HepG2 (cell line): ENCODE measurements around the gene NRN1L. TPM values are rescaled to one million over a fixed set of nuclear protein-coding genes. Genes with fewer than 3 reads are reported as not detected.

Experiments
- CAMTA2 ChIP-seq: sonication (generic); formaldehyde crosslinking; IDR thresholded peaks from 2 replicates; pipeline ENCODE4 v1.4.0; 2020; ENCODE audit warnings: mild to moderate bottlenecking, missing genetic modification reagents, borderline replicate concordance
- CBFB ChIP-seq: sonication (generic); formaldehyde crosslinking; IDR thresholded peaks from 2 replicates; pipeline ENCODE4 v1.4.0; 2020; ENCODE audit warnings: missing genetic modification reagents
- CHCHD3 ChIP-seq: sonication (generic); formaldehyde crosslinking; IDR thresholded peaks from 2 replicates; pipeline ENCODE4 v1.8.0; 2022; ENCODE audit warnings: mild to moderate bottlenecking, missing genetic modification reagents, moderate library complexity
- FOSL1 ChIP-seq: sonication (generic); formaldehyde crosslinking; IDR thresholded peaks from 2 replicates; pipeline ENCODE4 v1.9.0; 2021; ENCODE audit warnings: missing genetic modification reagents, borderline replicate concordance
- FOXC1 ChIP-seq: sonication (generic); formaldehyde crosslinking; IDR thresholded peaks from 2 replicates; pipeline ENCODE4 v1.8.0; 2022; ENCODE audit warnings: mild to moderate bottlenecking, missing genetic modification reagents, borderline replicate concordance
- FOXO1 ChIP-seq: sonication (generic); formaldehyde crosslinking; IDR thresholded peaks from 2 replicates; pipeline ENCODE4 v1.4.0; 2020; ENCODE audit warnings: missing genetic modification reagents
- GTF3A ChIP-seq: sonication (generic); formaldehyde crosslinking; conservative IDR thresholded peaks from 2 replicates; pipeline ENCODE4 v1.4.0; 2020; ENCODE audit warnings: mild to moderate bottlenecking, missing genetic modification reagents
- HOXA5 ChIP-seq: sonication (generic); formaldehyde crosslinking; IDR thresholded peaks from 2 replicates; pipeline ENCODE4 v1.4.0; 2020; ENCODE audit warnings: missing genetic modification reagents
- JARID2 ChIP-seq: sonication (generic); formaldehyde crosslinking; IDR thresholded peaks from 2 replicates; pipeline ENCODE4 v1.8.1; 2023; ENCODE audit warnings: missing genetic modification reagents, inconsistent platforms; ENCODE audit not compliant: insufficient replicate concordance
- KDM5B ChIP-seq: sonication (generic); formaldehyde crosslinking; IDR thresholded peaks from 2 replicates; pipeline ENCODE4 v1.4.0; 2020; ENCODE audit warnings: missing genetic modification reagents, mild to moderate bottlenecking, borderline replicate concordance
- NFYC ChIP-seq: IDR thresholded peaks from 2 replicates; pipeline ENCODE4 v1.6.1; 2016; ENCODE audit warnings: missing genetic modification reagents, missing compliant biosample characterization
- POGZ ChIP-seq: sonication (generic); formaldehyde crosslinking; IDR thresholded peaks from 2 replicates; pipeline ENCODE4 v1.4.0; 2020; ENCODE audit warnings: mild to moderate bottlenecking, missing genetic modification reagents
- SP2 ChIP-seq: sonication (generic); formaldehyde crosslinking; IDR thresholded peaks from 2 replicates; pipeline ENCODE4 v1.5.1; 2020; ENCODE audit warnings: mild to moderate bottlenecking, missing genetic modification reagents
- ZFP90 ChIP-seq: sonication (generic); formaldehyde crosslinking; IDR thresholded peaks from 2 replicates; pipeline ENCODE4 v1.8.0; 2022; ENCODE audit warnings: missing genetic modification reagents, mild to moderate bottlenecking, inconsistent platforms, borderline replicate concordance
- ZNF101 ChIP-seq: sonication (generic); formaldehyde crosslinking; IDR thresholded peaks from 2 replicates; pipeline ENCODE4 v1.4.0; 2020; ENCODE audit warnings: mild to moderate bottlenecking, low read depth, missing genetic modification reagents, borderline replicate concordance
- ZNF205 ChIP-seq: IDR thresholded peaks from 2 replicates; pipeline ENCODE4 v1.6.1; 2018; ENCODE audit warnings: missing biosample characterization, missing genetic modification reagents
- ZNF292 ChIP-seq: sonication (generic); formaldehyde crosslinking; IDR thresholded peaks from 2 replicates; pipeline ENCODE4 v1.8.1; 2022; ENCODE audit warnings: mild to moderate bottlenecking, low read depth, missing genetic modification reagents, borderline replicate concordance
- ZNF563 ChIP-seq: sonication (generic); formaldehyde crosslinking; IDR thresholded peaks from 2 replicates; pipeline ENCODE4 v1.8.0; 2022; ENCODE audit warnings: mild to moderate bottlenecking, moderate library complexity, missing genetic modification reagents
- ZNF780A ChIP-seq: sonication (generic); formaldehyde crosslinking; IDR thresholded peaks from 2 replicates; pipeline ENCODE4 v1.8.0; 2022; ENCODE audit warnings: mild to moderate bottlenecking, missing genetic modification reagents, moderate library complexity
- ZNF781 ChIP-seq: sonication (generic); formaldehyde crosslinking; IDR thresholded peaks from 2 replicates; pipeline ENCODE4 v1.5.1; 2020; ENCODE audit warnings: borderline replicate concordance, mild to moderate bottlenecking, missing genetic modification reagents; ENCODE audit errors: not compliant biosample characterization
- polyA plus RNA-seq, 8 experiments: library from polyadenylated mRNA; depleted of rRNA in 3 of 8; stranded (reverse) in 7 of 8; unstranded in 1 of 8; fragments of >200 nt; fragmentation: Illumina TruSeq in 4 of 8; extraction: Trizol in 4 of 8; gene quantifications; 2 replicates each; pipeline versions ENCODE4 v1.2.1 to v1.2.3, GENCODE V29; 2011 to 2016; ENCODE audit warnings: low read depth in 4 of 8, missing spikeins in 1 of 8, mixed read lengths in 1 of 8; ENCODE audit not compliant: insufficient read depth in 1 of 8
- total RNA-seq, 5 experiments: library from RNA; depleted of rRNA; stranded (reverse); fragments of >200 nt; fragmentation: Illumina TruSeq; extraction: Trizol; gene quantifications; 2 replicates each; pipeline ENCODE4 v1.2.3, GENCODE V29; 2016; ENCODE audit warnings: low read depth in 1 of 5
- TF ChIP-seq, protein P1 (sequence below), 2 experiments: IDR thresholded peaks; 2 replicates each; pipeline ENCODE4 v1.6.1; 2011 to 2012; ENCODE audit warnings: low read length in 2 of 2, borderline replicate concordance in 1 of 2, low read depth in 1 of 2, mild to moderate bottlenecking in 1 of 2, moderate library complexity in 1 of 2
- TF ChIP-seq, protein P2 (sequence below): IDR thresholded peaks from 2 replicates; pipeline ENCODE4 v1.6.1; 2016; ENCODE audit warnings: missing biosample characterization, missing genetic modification reagents, low read depth
- TF ChIP-seq, protein P3 (sequence below): sonication (generic); formaldehyde crosslinking; IDR thresholded peaks from 2 replicates; pipeline ENCODE4 v1.4.0; 2020; ENCODE audit warnings: missing genetic modification reagents

NRN1L gene
- total and polyA plus RNA-seq, 2 of the 13 experiments (the other 11 are each of a cell fraction or from before 2014, with no cell fraction given) = 0.53 to 1.2 TPM

DNA sequence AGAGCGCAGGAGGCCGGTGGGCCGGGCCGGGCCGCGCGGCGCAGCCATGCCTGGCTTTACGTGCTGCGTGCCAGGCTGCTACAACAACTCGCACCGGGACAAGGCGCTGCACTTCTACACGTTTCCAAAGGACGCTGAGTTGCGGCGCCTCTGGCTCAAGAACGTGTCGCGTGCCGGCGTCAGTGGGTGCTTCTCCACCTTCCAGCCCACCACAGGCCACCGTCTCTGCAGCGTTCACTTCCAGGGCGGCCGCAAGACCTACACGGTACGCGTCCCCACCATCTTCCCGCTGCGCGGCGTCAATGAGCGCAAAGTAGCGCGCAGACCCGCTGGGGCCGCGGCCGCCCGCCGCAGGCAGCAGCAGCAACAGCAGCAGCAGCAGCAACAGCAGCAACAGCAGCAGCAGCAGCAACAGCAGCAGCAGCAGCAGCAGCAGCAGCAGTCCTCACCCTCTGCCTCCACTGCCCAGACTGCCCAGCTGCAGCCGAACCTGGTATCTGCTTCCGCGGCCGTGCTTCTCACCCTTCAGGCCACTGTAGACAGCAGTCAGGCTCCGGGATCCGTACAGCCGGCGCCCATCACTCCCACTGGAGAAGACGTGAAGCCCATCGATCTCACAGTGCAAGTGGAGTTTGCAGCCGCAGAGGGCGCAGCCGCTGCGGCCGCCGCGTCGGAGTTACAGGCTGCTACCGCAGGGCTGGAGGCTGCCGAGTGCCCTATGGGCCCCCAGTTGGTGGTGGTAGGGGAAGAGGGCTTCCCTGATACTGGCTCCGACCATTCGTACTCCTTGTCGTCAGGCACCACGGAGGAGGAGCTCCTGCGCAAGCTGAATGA lies 42.0 kb upstream of the NRN1L start (continued):
- TF ChIP-seq, protein P1, sequence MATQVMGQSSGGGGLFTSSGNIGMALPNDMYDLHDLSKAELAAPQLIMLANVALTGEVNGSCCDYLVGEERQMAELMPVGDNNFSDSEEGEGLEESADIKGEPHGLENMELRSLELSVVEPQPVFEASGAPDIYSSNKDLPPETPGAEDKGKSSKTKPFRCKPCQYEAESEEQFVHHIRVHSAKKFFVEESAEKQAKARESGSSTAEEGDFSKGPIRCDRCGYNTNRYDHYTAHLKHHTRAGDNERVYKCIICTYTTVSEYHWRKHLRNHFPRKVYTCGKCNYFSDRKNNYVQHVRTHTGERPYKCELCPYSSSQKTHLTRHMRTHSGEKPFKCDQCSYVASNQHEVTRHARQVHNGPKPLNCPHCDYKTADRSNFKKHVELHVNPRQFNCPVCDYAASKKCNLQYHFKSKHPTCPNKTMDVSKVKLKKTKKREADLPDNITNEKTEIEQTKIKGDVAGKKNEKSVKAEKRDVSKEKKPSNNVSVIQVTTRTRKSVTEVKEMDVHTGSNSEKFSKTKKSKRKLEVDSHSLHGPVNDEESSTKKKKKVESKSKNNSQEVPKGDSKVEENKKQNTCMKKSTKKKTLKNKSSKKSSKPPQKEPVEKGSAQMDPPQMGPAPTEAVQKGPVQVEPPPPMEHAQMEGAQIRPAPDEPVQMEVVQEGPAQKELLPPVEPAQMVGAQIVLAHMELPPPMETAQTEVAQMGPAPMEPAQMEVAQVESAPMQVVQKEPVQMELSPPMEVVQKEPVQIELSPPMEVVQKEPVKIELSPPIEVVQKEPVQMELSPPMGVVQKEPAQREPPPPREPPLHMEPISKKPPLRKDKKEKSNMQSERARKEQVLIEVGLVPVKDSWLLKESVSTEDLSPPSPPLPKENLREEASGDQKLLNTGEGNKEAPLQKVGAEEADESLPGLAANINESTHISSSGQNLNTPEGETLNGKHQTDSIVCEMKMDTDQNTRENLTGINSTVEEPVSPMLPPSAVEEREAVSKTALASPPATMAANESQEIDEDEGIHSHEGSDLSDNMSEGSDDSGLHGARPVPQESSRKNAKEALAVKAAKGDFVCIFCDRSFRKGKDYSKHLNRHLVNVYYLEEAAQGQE (IDR thresholded peaks at IDR 0.05; ENCODE audit: borderline replicate concordance in 1 of 2, low read depth in 1 of 2, low read length in 2 of 2) = no peak
- peak; percentile 41; the same call in 1 of the 2 replicates for TF ChIP-seq CAMTA2 (CRISPR knock-in tag)
- TF ChIP-seq NFYC (CRISPR knock-in tag) = no peak
- TF ChIP-seq, protein P2, sequence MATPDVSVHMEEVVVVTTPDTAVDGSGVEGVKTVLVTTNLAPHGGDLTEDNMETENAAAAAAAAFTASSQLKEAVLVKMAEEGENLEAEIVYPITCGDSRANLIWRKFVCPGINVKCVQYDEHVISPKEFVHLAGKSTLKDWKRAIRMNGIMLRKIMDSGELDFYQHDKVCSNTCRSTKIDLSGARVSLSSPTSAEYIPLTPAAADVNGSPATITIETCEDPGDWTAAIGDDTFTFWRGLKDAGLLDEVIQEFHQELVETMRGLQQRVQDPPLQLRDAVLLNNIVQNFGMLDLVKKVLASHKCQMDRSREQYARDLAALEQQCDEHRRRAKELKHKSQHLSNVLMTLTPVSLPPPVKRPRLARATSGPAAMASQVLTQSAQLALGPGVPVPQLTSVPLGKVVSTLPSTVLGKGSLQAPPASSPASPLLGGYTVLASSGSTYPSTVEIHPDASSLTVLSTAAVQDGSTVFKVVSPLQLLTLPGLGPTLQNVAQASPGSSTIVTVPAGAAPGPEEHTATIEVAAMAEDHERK (CRISPR knock-in tag) = peak; percentile 41; the same call in 1 of the 2 replicates
- peak; percentile 81 for TF ChIP-seq KDM5B (CRISPR knock-in tag)
- TF ChIP-seq GTF3A (CRISPR knock-in tag) = peak; percentile 90; the same call in 1 of the 2 replicates
- TF ChIP-seq SP2 (CRISPR knock-in tag) = no peak
- no peak for TF ChIP-seq ZNF101 (CRISPR knock-in tag)
- peak; percentile 84; the same call in 1 of the 2 replicates for TF ChIP-seq ZFP90 (CRISPR knock-in tag)
- TF ChIP-seq ZNF292 (CRISPR knock-in tag) = peak; percentile 96
- TF ChIP-seq CBFB = peak; percentile 35; the same call in 1 of the 2 replicates
- peak; percentile 94 for TF ChIP-seq ZNF780A (CRISPR knock-in tag)
- TF ChIP-seq FOXO1 (CRISPR knock-in tag) = peak; percentile 67
- no peak; the same call in 1 of the 2 replicates for TF ChIP-seq ZNF563
- TF ChIP-seq HOXA5 (CRISPR knock-in tag) = peak; percentile 49; the same call in 1 of the 2 replicates
- peak; percentile 23 for TF ChIP-seq ZNF781 (CRISPR knock-in tag)
- TF ChIP-seq JARID2 (CRISPR knock-in tag) = peak; percentile 24
- 0 out of 2 replicates have a peak, but pooled peaks have one; percentile 29 for TF ChIP-seq FOSL1 (CRISPR knock-in tag)
- peak; percentile 41; the same call in 1 of the 2 replicates for TF ChIP-seq FOXC1 (CRISPR knock-in tag)
- TF ChIP-seq, protein P3, sequence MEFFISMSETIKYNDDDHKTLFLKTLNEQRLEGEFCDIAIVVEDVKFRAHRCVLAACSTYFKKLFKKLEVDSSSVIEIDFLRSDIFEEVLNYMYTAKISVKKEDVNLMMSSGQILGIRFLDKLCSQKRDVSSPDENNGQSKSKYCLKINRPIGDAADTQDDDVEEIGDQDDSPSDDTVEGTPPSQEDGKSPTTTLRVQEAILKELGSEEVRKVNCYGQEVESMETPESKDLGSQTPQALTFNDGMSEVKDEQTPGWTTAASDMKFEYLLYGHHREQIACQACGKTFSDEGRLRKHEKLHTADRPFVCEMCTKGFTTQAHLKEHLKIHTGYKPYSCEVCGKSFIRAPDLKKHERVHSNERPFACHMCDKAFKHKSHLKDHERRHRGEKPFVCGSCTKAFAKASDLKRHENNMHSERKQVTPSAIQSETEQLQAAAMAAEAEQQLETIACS = peak; percentile 37; the same call in 1 of the 2 replicates
- peak; percentile 27 for TF ChIP-seq POGZ (CRISPR knock-in tag)
- 0 out of 2 replicates have a peak, but pooled peaks have one; percentile 38 for TF ChIP-seq CHCHD3 (CRISPR knock-in tag)
- TF ChIP-seq ZNF205 (CRISPR knock-in tag) = peak; percentile 100
